DOHH2 (cell line): ENCODE results near the gene PDE1C.

Experiments
- EZH2phosphoT487 ChIP-seq: fragments of 200-600 bp; sonication (generic); IDR thresholded peaks from 2 replicates; pipeline ENCODE4 v1.6.1; 2017; ENCODE audit warnings: borderline replicate concordance, mild to moderate bottlenecking, antibody characterized with exemption, low read length, moderate library complexity, mixed read lengths
- TF ChIP-seq, protein P1 (sequence below): fragments of 200-600 bp; sonication (generic); IDR thresholded peaks from one replicate; pipeline ENCODE4 v1.5.1; 2014; ENCODE audit warnings: antibody characterized with exemption, mild to moderate bottlenecking, low read depth, low read length; ENCODE audit not compliant: poor library complexity, severe bottlenecking

- TF ChIP-seq, protein P1, sequence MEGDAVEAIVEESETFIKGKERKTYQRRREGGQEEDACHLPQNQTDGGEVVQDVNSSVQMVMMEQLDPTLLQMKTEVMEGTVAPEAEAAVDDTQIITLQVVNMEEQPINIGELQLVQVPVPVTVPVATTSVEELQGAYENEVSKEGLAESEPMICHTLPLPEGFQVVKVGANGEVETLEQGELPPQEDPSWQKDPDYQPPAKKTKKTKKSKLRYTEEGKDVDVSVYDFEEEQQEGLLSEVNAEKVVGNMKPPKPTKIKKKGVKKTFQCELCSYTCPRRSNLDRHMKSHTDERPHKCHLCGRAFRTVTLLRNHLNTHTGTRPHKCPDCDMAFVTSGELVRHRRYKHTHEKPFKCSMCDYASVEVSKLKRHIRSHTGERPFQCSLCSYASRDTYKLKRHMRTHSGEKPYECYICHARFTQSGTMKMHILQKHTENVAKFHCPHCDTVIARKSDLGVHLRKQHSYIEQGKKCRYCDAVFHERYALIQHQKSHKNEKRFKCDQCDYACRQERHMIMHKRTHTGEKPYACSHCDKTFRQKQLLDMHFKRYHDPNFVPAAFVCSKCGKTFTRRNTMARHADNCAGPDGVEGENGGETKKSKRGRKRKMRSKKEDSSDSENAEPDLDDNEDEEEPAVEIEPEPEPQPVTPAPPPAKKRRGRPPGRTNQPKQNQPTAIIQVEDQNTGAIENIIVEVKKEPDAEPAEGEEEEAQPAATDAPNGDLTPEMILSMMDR = no peak
- no peak for TF ChIP-seq EZH2phosphoT487
Observed at GRCh38 chr7:32053204-32053603, 17.0 kb downstream of the PDE1C start.
